H1 (cell line): ENCODE data around the gene WDR6.

Experiments
- EP300 ChIP-seq, 2 experiments: IDR thresholded peaks; 1 replicate in 1 of 2; 2 replicates in 1 of 2; pipeline ENCODE4 v1.6.1; 2011 to 2012; ENCODE audit warnings: low read depth in 2 of 2, low read length in 2 of 2, mild to moderate bottlenecking in 2 of 2, borderline replicate concordance in 1 of 2, inconsistent platforms in 1 of 2, moderate library complexity in 1 of 2
- EZH2 ChIP-seq: fragments of 200-600 bp; sonication (generic); IDR thresholded peaks from 2 replicates; pipeline ENCODE4 v1.7.1; 2012; ENCODE audit warnings: low read depth, mild to moderate bottlenecking, moderate library complexity, low read length, inconsistent platforms; ENCODE audit not compliant: severe bottlenecking
- HDAC6 ChIP-seq: IDR thresholded peaks from one replicate; pipeline ENCODE4 v1.7.1; 2012; ENCODE audit warnings: low read depth, mild to moderate bottlenecking, inconsistent platforms, low read length, moderate library complexity
- POLR2A ChIP-seq, 2 experiments: IDR thresholded peaks; 1 replicate in 1 of 2; 2 replicates in 1 of 2; pipeline ENCODE4 v1.6.1; 2011; ENCODE audit warnings: low read depth in 2 of 2, low read length in 2 of 2, mild to moderate bottlenecking in 2 of 2; ENCODE audit errors: control extremely low read depth in 1 of 2
- SIN3A ChIP-seq, 2 experiments: IDR thresholded peaks in 1 of 2; conservative IDR thresholded peaks in 1 of 2; 2 replicates each; pipeline ENCODE4 v1.6.1; 2011 to 2012; ENCODE audit warnings: low read length in 2 of 2, improper control_type of control experiment in 1 of 2, low read depth in 1 of 2, mild to moderate bottlenecking in 1 of 2
- TAF1 ChIP-seq: IDR thresholded peaks from 2 replicates; pipeline ENCODE4 v1.6.1; 2011; ENCODE audit warnings: mild to moderate bottlenecking, low read depth, low read length
- TBP ChIP-seq: IDR thresholded peaks from 2 replicates; pipeline ENCODE4 v1.6.1; 2011; ENCODE audit warnings: low read depth, low read length, improper control_type of control experiment
- YY1 ChIP-seq: IDR thresholded peaks from 2 replicates; pipeline ENCODE4 v1.6.1; 2011; ENCODE audit warnings: low read depth, mild to moderate bottlenecking, low read length
- TF ChIP-seq, protein P1 (sequence below), 3 experiments: IDR thresholded peaks; 1 replicate in 2 of 3; 2 replicates in 1 of 3; pipeline versions ENCODE4 v1.5.1 to v1.6.1; 2011; ENCODE audit warnings: low read length in 3 of 3, mild to moderate bottlenecking in 3 of 3, inconsistent platforms in 2 of 3, low read depth in 1 of 3, moderate library complexity in 1 of 3; ENCODE audit not compliant: insufficient read depth in 1 of 3; ENCODE audit errors: control extremely low read depth in 1 of 3
- TF ChIP-seq, protein P2 (sequence below): IDR thresholded peaks from 2 replicates; pipeline ENCODE4 v1.6.1; 2012; ENCODE audit warnings: inconsistent platforms

DNA sequence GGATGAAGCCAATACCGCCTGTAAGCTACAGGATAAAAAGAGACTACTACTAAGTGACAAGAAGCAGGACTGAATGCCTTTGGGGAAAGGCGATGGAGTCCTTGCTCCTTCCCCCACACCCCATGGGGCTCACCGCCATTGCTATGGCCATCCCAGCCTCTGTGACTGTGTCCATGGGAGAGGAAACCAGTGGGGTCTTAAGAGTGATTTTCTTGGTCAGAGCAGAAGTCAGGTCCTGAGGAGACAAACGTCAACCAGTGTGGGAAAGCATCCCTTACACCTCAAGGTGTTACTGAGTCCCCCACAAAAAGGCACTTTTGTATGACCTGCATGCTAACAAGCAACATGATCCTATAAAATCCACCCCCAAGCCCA, 21.1 kb downstream of the WDR6 start:
- TF ChIP-seq SIN3A (conservative IDR thresholded peaks at IDR 0.05 in 1 of 2, IDR thresholded peaks at IDR 0.05 in 1 of 2; ENCODE audit: low read depth in 1 of 2, low read length in 2 of 2), result no peak
- TF ChIP-seq POLR2A (IDR thresholded peaks at IDR 0.05; ENCODE audit: control extremely low read depth in 1 of 2, low read depth in 2 of 2, low read length in 2 of 2), result no peak; a peak in 1 of 3 replicates
- no peak for TF ChIP-seq HDAC6
- no peak for TF ChIP-seq EZH2
- TF ChIP-seq EP300 (IDR thresholded peaks at IDR 0.05; ENCODE audit: borderline replicate concordance in 1 of 2, low read depth in 2 of 2, low read length in 2 of 2), result no peak
- TF ChIP-seq, protein P1, sequence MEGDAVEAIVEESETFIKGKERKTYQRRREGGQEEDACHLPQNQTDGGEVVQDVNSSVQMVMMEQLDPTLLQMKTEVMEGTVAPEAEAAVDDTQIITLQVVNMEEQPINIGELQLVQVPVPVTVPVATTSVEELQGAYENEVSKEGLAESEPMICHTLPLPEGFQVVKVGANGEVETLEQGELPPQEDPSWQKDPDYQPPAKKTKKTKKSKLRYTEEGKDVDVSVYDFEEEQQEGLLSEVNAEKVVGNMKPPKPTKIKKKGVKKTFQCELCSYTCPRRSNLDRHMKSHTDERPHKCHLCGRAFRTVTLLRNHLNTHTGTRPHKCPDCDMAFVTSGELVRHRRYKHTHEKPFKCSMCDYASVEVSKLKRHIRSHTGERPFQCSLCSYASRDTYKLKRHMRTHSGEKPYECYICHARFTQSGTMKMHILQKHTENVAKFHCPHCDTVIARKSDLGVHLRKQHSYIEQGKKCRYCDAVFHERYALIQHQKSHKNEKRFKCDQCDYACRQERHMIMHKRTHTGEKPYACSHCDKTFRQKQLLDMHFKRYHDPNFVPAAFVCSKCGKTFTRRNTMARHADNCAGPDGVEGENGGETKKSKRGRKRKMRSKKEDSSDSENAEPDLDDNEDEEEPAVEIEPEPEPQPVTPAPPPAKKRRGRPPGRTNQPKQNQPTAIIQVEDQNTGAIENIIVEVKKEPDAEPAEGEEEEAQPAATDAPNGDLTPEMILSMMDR (IDR thresholded peaks at IDR 0.05; ENCODE audit: control extremely low read depth in 1 of 3, insufficient read depth in 1 of 3, low read depth in 1 of 3, low read length in 3 of 3), result no peak
- TF ChIP-seq TBP, result no peak
- TF ChIP-seq TAF1, result no peak
- TF ChIP-seq YY1, result no peak
- TF ChIP-seq, protein P2, sequence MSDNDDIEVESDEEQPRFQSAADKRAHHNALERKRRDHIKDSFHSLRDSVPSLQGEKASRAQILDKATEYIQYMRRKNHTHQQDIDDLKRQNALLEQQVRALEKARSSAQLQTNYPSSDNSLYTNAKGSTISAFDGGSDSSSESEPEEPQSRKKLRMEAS, result no peak
